Activated CD4-positive, alpha-beta T cell treated with anti-CD3 and anti-CD28 coated beads for 36 hours (primary cell): Measurements from ENCODE around the gene MSMO1. TPM values are rescaled to one million over a fixed set of nuclear protein-coding genes. Genes with fewer than 3 reads are reported as not detected.

Experiments
- ATAC-seq: fragments of 200-7000 bp; cut with Tn5 transposase; one replicate; pipeline ENCODE4 v1.10.0; 2021; ENCODE audit warnings: mild to moderate bottlenecking, moderate library complexity
- CTCF ChIA-PET: fragments of 350-600 bp; sonication (Branson Sonifier 250); formaldehyde crosslinking; loops from one replicate; lab custom pipeline; 2021; ENCODE audit warnings: antibody characterized with exemption; lab: Charles Lee
- POLR2A ChIA-PET: fragments of 350-600 bp; sonication (Branson Sonifier 250); formaldehyde crosslinking; loops from one replicate; lab custom pipeline; 2021; ENCODE audit warnings: antibody characterized with exemption, inconsistent platforms; lab: Charles Lee
- DNase-seq: peaks from one replicate; pipeline ENCODE4 v3.0.0-alpha.2; 2020
- H3K27ac Mint-ChIP-seq: one replicate; pipeline ENCODE4 v1.8.0; 2021; ENCODE audit warnings: mixed read lengths
- H3K27me3 Mint-ChIP-seq: one replicate; pipeline ENCODE4 v1.8.0; 2021; ENCODE audit warnings: mixed read lengths
- H3K36me3 Mint-ChIP-seq: one replicate; pipeline ENCODE4 v1.8.0; 2021; ENCODE audit warnings: low read depth, mixed read lengths
- H3K4me1 Mint-ChIP-seq: one replicate; pipeline ENCODE4 v1.8.0; 2021; ENCODE audit warnings: mixed read lengths
- H3K4me3 Mint-ChIP-seq: one replicate; pipeline ENCODE4 v1.8.0; 2021; ENCODE audit warnings: mild to moderate bottlenecking, moderate library complexity, mixed read lengths
- H3K9me3 Mint-ChIP-seq: one replicate; pipeline ENCODE4 v1.8.0; 2021; ENCODE audit warnings: low read depth, mixed read lengths
- intact Hi-C, 2 experiments: fragments of 100-400 bp; cut with DNase I in 1 of 2; cut with micrococcal nuclease in 1 of 2; formaldehyde crosslinking; loops; one replicate each; pipeline versions ENCODE4 v1.14.2 to v1.15.1; 2022 to 2024; cut with DNase I, micrococcal nuclease
- total RNA-seq, 2 experiments: library from RNA; stranded (reverse); gene quantifications; one replicate each; pipeline ENCODE4 v1.2.3, GENCODE V29; 2021

The MSMO1 gene
- total RNA-seq, 2 experiments from 2014 or later: 48.4 to 50.7 TPM

DNA sequence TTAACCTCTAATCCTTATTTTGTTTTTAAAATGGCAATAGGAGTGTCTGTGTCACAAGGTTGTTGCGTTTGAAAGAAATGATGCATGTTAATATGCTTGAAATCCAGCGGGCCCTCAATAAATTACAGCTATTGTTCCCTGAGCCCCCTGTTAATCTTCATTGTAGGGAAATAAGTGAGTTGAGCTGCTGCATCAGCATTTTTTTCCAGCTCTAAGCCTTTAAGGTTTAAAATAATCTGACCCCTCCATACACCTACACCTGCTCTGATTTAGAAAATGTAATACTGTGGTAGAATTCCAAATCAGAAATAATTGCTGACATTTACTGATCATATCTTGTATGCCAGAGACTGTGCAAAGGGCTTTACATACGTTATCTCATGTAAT, 2.6 kb upstream of the MSMO1 start:
- ChIA-PET CTCF (interaction anchor here (1.2 kb wide), 1 partner anchor 136 kb away, joined by 3 read pairs; no protein-coding TSS in a partner anchor), POLR2A (no interaction called here)
- Mint-ChIP-seq H3K9me3 (no peaks in the 10 kb centered on the region), H3K27ac (no peak overlapping the region), H3K27me3 (no peaks in the 10 kb centered on the region), H3K36me3 (peaks cover 5% of the 10 kb centered on the region), H3K4me3 (no peak overlapping the region), H3K4me1 (peaks cover 16% of the 10 kb centered on the region)
- intact Hi-C loops: loop anchor here (5.0 to 10.0 kb wide), 2 partner anchors 193 to 1830 kb away; partner anchors contain the start of gene TMA16 (in 1 of the 2)
- no peak for ATAC-seq
- no peak for DNase-seq

- DNase-seq (peak; percentile 22), ATAC-seq (no peak)
- no peaks in the 10 kb centered on the region for H3K9me3 Mint-ChIP-seq
- intact Hi-C loops: loop anchor here (1.0 to 10.0 kb wide), 3 partner anchors 25 to 1831 kb away; partner anchors contain the start of gene TMA16 (in 1 of the 2)
- ChIA-PET POLR2A (no interaction called here), CTCF (interaction anchor here (0.7 to 1.2 kb wide), 2 partner anchors 116 to 135 kb away, joined by 3 read pairs; no protein-coding TSS in a partner anchor)
- no peak overlapping the region for H3K4me3 Mint-ChIP-seq
- H3K27me3 Mint-ChIP-seq: no peaks in the 10 kb centered on the region
- peak overlapping the region; percentile 72 for H3K27ac Mint-ChIP-seq
- H3K36me3 Mint-ChIP-seq: peaks cover 12% of the 10 kb centered on the region
- peaks cover 25% of the 10 kb centered on the region for H3K4me1 Mint-ChIP-seq
Observed at GRCh38 chr4:165325732-165326512, 1.5 kb upstream of the MSMO1 start.

DNA sequence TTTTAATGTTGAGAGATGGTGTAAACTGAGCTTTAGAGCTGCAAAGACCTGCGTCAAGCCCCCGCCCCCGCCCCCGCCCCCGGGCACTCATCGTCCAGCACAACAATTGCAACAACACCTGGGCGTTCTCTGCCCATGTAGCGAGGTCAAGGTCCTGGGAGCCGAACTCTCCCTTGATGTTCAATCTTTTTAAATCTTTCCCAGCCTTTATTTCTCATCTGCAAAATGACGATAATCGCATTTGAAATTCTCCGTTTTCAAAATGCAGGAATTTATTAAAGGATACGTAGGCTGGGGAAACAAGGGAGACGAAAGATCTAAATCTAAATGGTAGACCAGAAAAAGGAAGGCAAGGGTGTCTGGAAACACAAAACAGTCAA, 648 bp upstream of the MSMO1 start:
- H3K4me1 Mint-ChIP-seq: peaks cover 34% of the 10 kb centered on the region
- ATAC-seq: no peak
- no peak overlapping the region for H3K27ac Mint-ChIP-seq
- POLR2A ChIA-PET: interaction anchor here (1.0 kb wide), 2 partner anchors 12 to 215 kb away, joined by 3 to 5 read pairs; partner anchors contain the start of gene TMEM192
- intact Hi-C loops: loop anchor here (1.0 to 10.0 kb wide), 6 partner anchors 26 to 1832 kb away; partner anchors contain the start of genes KLHL2 (in 2 of the 2), TMEM192 (in 2 of the 2) and TMA16 (in 1 of the 2)
- H3K4me3 Mint-ChIP-seq: no peak overlapping the region
- CTCF ChIA-PET: interaction anchor here (0.7 to 1.2 kb wide), 5 partner anchors 16 to 214 kb away, joined by 3 to 6 read pairs (median 4); partner anchors contain the start of gene TMEM192
- H3K27me3 Mint-ChIP-seq: no peaks in the 10 kb centered on the region
- H3K36me3 Mint-ChIP-seq: peaks cover 18% of the 10 kb centered on the region
- no peaks in the 10 kb centered on the region for H3K9me3 Mint-ChIP-seq
- peak; percentile 54 for DNase-seq

- intact Hi-C loops: loop anchor here (5.0 to 10.0 kb wide), 2 partner anchors 196 to 1833 kb away; partner anchors contain the start of gene TMA16 (in 1 of the 2)
- H3K4me3 Mint-ChIP-seq: no peak overlapping the region
- no peak overlapping the region for H3K27ac Mint-ChIP-seq
- no peaks in the 10 kb centered on the region for H3K9me3 Mint-ChIP-seq
- DNase-seq (no peak), ATAC-seq (no peak)
- peaks cover 28% of the 10 kb centered on the region for H3K36me3 Mint-ChIP-seq
- H3K4me1 Mint-ChIP-seq: peaks cover 44% of the 10 kb centered on the region
- H3K27me3 Mint-ChIP-seq: no peaks in the 10 kb centered on the region
- ChIA-PET POLR2A (interaction anchor here (1.0 kb wide), 2 partner anchors 10 to 216 kb away, joined by 3 to 5 read pairs; partner anchors contain the start of gene TMEM192), CTCF (interaction anchor here (0.6 to 1.1 kb wide), 4 partner anchors 38 to 197 kb away, joined by 3 to 6 read pairs (median 4); no protein-coding TSS in a partner anchor)
Observed at GRCh38 chr4:165328101-165328425, 594 bp downstream of the MSMO1 start.

- intact Hi-C loops: loop anchor here (5.0 to 10.0 kb wide), 2 partner anchors 196 to 1834 kb away; partner anchors contain the start of gene TMA16 (in 1 of the 2)
- Mint-ChIP-seq H3K36me3 (peaks cover 28% of the 10 kb centered on the region), H3K27ac (no peak overlapping the region), H3K4me3 (no peak overlapping the region), H3K9me3 (no peaks in the 10 kb centered on the region), H3K4me1 (peaks cover 44% of the 10 kb centered on the region), H3K27me3 (no peaks in the 10 kb centered on the region)
- ATAC-seq: no peak
- CTCF ChIA-PET: interaction anchor here (0.8 to 1.0 kb wide), 3 partner anchors 19 to 214 kb away, joined by 3 read pairs; no protein-coding TSS in a partner anchor
- POLR2A ChIA-PET: interaction anchor here (0.5 kb wide), 1 partner anchor 549 kb away, joined by 3 read pairs; no protein-coding TSS in a partner anchor
- DNase-seq: no peak
Observed at GRCh38 chr4:165328708-165329107, 1.2 kb downstream of the MSMO1 start.

GRCh38 chr4:165330071-165330470, 2.6 kb downstream of the MSMO1 start:
- Mint-ChIP-seq H3K9me3 (no peaks in the 10 kb centered on the region), H3K4me3 (peak overlapping the region; percentile 32), H3K27me3 (no peaks in the 10 kb centered on the region), H3K27ac (peak overlapping the region; percentile 72), H3K4me1 (peaks cover 49% of the 10 kb centered on the region), H3K36me3 (peaks cover 35% of the 10 kb centered on the region)
- intact Hi-C loops: no loop called here
- no peak for DNase-seq
- no peak for ATAC-seq
- ChIA-PET CTCF (interaction anchor here (1.0 to 1.4 kb wide), 4 partner anchors 15 to 122 kb away, joined by 3 to 4 read pairs (median 3); partner anchors contain the start of gene CPE), POLR2A (interaction anchor here (0.6 kb wide), 1 partner anchor 22 kb away, joined by 5 read pairs; no protein-coding TSS in a partner anchor)

DNA sequence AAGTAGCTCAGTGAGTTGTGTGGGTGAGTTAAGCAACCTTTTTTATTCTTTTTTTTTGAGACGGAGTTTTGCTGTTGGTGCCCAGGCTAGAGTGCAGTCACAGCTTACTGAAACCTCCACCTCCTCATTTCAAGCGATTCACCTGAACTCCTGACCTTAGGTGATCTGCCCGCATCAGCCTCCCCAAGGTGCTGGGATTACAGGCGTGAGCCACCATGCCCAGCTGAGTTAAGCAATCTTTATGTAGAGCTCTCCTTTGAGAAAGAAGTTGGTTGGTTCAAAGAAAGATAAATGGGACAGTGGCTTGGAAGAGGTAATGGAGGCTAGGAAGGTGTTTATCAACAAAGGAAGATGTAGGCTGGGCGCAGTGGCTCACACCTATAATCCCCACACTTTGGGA, 3.2 kb downstream of the MSMO1 start:
- ATAC-seq: no peak
- CTCF ChIA-PET: interaction anchor here (1.0 to 1.4 kb wide), 4 partner anchors 15 to 122 kb away, joined by 3 to 4 read pairs (median 3); partner anchors contain the start of gene CPE

GRCh38 chr4:165331359-165331758, 3.9 kb downstream of the MSMO1 start:
- POLR2A ChIA-PET: no interaction called here
- Mint-ChIP-seq H3K4me3 (peak overlapping the region; percentile 32), H3K4me1 (peaks cover 40% of the 10 kb centered on the region), H3K36me3 (peaks cover 34% of the 10 kb centered on the region), H3K27me3 (no peaks in the 10 kb centered on the region), H3K9me3 (no peaks in the 10 kb centered on the region), H3K27ac (peak overlapping the region; percentile 41)
- ATAC-seq (no peak), DNase-seq (no peak)
- intact Hi-C loops: no loop called here
- CTCF ChIA-PET: interaction anchor here (1.0 kb wide), 2 partner anchors 200 to 219 kb away, joined by 3 to 4 read pairs; partner anchors contain the start of gene TMEM192

More for the DNA sequence above, 3.2 kb downstream of the MSMO1 start:
- Mint-ChIP-seq H3K4me3 (peak overlapping the region; percentile 32), H3K27me3 (no peaks in the 10 kb centered on the region), H3K9me3 (no peaks in the 10 kb centered on the region), H3K27ac (peak overlapping the region; percentile 72), H3K36me3 (peaks cover 33% of the 10 kb centered on the region), H3K4me1 (peaks cover 47% of the 10 kb centered on the region)
- POLR2A ChIA-PET: no interaction called here
- peak; percentile 21 for DNase-seq
- intact Hi-C loops: no loop called here

- peak overlapping the region; percentile 4 for H3K4me3 Mint-ChIP-seq
- no peaks in the 10 kb centered on the region for H3K27me3 Mint-ChIP-seq
- no peaks in the 10 kb centered on the region for H3K9me3 Mint-ChIP-seq
- intact Hi-C loops: no loop called here
- POLR2A ChIA-PET: no interaction called here
- H3K36me3 Mint-ChIP-seq: peaks cover 37% of the 10 kb centered on the region
- DNase-seq (no peak), ATAC-seq (no peak)
- CTCF ChIA-PET: interaction anchor here (1.0 kb wide), 3 partner anchors 29 to 219 kb away, joined by 3 to 4 read pairs (median 3); partner anchors contain the start of gene TMEM192
- H3K27ac Mint-ChIP-seq: peak overlapping the region; percentile 18
- H3K4me1 Mint-ChIP-seq: peaks cover 39% of the 10 kb centered on the region
Observed at GRCh38 chr4:165331823-165332222, 4.4 kb downstream of the MSMO1 start.

DNA sequence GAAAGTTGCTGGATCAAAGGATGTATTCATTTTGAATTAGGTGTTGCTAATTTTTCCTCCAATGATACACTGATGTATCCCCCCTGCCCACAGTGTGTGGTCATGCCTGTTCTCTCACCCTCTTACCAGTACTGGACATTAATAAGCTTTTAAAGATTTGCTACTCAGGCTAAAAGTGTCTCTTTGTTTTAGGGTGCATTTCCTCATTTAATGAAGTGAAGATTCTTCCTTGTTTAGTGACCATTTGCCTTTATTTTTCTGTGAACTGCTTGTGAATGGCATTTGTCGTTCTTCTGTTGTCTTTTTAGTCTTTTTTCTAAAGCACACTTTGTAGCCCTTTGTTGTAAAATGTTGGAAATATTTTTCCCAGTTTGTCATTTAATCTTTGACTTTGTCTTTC, 5.0 kb downstream of the MSMO1 start:
- Mint-ChIP-seq H3K4me1 (peaks cover 41% of the 10 kb centered on the region), H3K27me3 (no peaks in the 10 kb centered on the region), H3K27ac (peak overlapping the region; percentile 18), H3K36me3 (peaks cover 39% of the 10 kb centered on the region), H3K4me3 (peak overlapping the region; percentile 4), H3K9me3 (no peaks in the 10 kb centered on the region)
- ChIA-PET POLR2A (no interaction called here), CTCF (interaction anchor here (0.6 to 1.9 kb wide), 5 partner anchors 10 to 219 kb away, joined by 3 to 15 read pairs (median 5); partner anchors contain the start of gene TMEM192)
- no peak for ATAC-seq
- intact Hi-C loops: no loop called here
- no peak for DNase-seq
